Measurements from ENCODE around the gene CFL1. TPM values are rescaled to one million over a fixed set of nuclear protein-coding genes. Genes with fewer than 3 reads are reported as not detected.
A peak's percentile ranks its signal among the peaks of the same experiment; 100 is the strongest.

The CFL1 gene
- total and polyA plus RNA-seq, 10 of the 15 experiments (the other 5 are each of a cell fraction or from before 2014, with no cell fraction given): 164 to 2,994 (median 1,500) TPM

- TF ChIP-seq HSF1 (IDR thresholded peaks at IDR 0.05; ENCODE audit: low read depth, low read length) (no peak), MTA3 (IDR thresholded peaks at IDR 0.05; ENCODE audit: borderline replicate concordance, low read length) (no peak), CBFB (IDR thresholded peaks at IDR 0.05; ENCODE audit: low read depth) (no peak; the same call in 1 of the 2 replicates), MEF2B (IDR thresholded peaks at IDR 0.05; ENCODE audit: partially characterized antibody, poor library complexity, severe bottlenecking) (no peak), NFYA (IDR thresholded peaks at IDR 0.05; ENCODE audit: borderline replicate concordance, low read depth, low read length) (no peak), MLLT1 (IDR thresholded peaks at IDR 0.05) (no peak), SIX5 (IDR thresholded peaks at IDR 0.05; ENCODE audit: low read depth, low read length, severe bottlenecking) (no peak), EGR1 (IDR thresholded peaks at IDR 0.05; ENCODE audit: borderline replicate concordance in 1 of 2, low read depth in 2 of 2, low read length in 2 of 2) (peak in 1 of 2 experiments; percentile 9; a peak in 1 of 3 replicates), ZNF217 (IDR thresholded peaks at IDR 0.05) (peak; percentile 40; the same call in 1 of the 2 replicates), NFXL1 (IDR thresholded peaks at IDR 0.05; ENCODE audit: borderline replicate concordance) (no peak), IRF4 (IDR thresholded peaks at IDR 0.05; ENCODE audit: low read depth, low read length) (no peak), RCOR1 (conservative IDR thresholded peaks at IDR 0.05; ENCODE audit: low read depth, low read length) (no peak), SREBF1 (IDR thresholded peaks at IDR 0.05; ENCODE audit: low read length) (peak; percentile 67), SREBF2 (IDR thresholded peaks at IDR 0.05; ENCODE audit: low read length) (no peak), SPI1 (IDR thresholded peaks at IDR 0.05; ENCODE audit: borderline replicate concordance, insufficient read depth, low read depth, low read length) (no peak), ZBED1 (IDR thresholded peaks at IDR 0.05; ENCODE audit: borderline replicate concordance) (no peak), RBBP5 (conservative IDR thresholded peaks at IDR 0.05) (no peak), HDGF (IDR thresholded peaks at IDR 0.05) (0 out of 2 replicates have a peak, but pooled peaks have one; percentile 50), IRF5 (IDR thresholded peaks at IDR 0.05; ENCODE audit: borderline replicate concordance) (no peak), ZZZ3 (IDR thresholded peaks at IDR 0.05; ENCODE audit: control insufficient read depth, insufficient read length, low read depth) (no peak), POLR2AphosphoS5 (IDR thresholded peaks at IDR 0.05; ENCODE audit: low read length) (peak; percentile 72), GABPA (IDR thresholded peaks at IDR 0.05; ENCODE audit: low read depth) (no peak), ATF3 (IDR thresholded peaks at IDR 0.05; ENCODE audit: borderline replicate concordance, extremely low read depth, low read depth, low read length) (no peak), RELA (IDR thresholded peaks at IDR 0.05; ENCODE audit: borderline replicate concordance, partially characterized antibody) (peak; percentile 27), JUND (IDR thresholded peaks at IDR 0.05; ENCODE audit: low read depth, low read length) (peak; percentile 93), WRNIP1 (IDR thresholded peaks at IDR 0.05; ENCODE audit: borderline replicate concordance, low read depth, low read length) (no peak), BHLHE40 (IDR thresholded peaks at IDR 0.05; ENCODE audit: borderline replicate concordance in 1 of 2, low read depth in 2 of 2, low read length in 1 of 2) (peak; percentile 68 to 86)
These were observed 42.3 kb upstream of the CFL1 start, which contains the start of gene FOSL1 (continued) for GRCh38 chr11:65900125-65900898.

All from GM12878 (cell line).